Stimulated activated naive CD8-positive, alpha-beta T cell treated with anti-CD3 and anti-CD28 coated beads, Interleukin-15, amount 100 ng/mL, for 72 hours (primary cell): ENCODE measurements around the gene TAS2R10.

Experiments used
- ATAC-seq: fragments of 150-1000 bp; cut with Tn5 transposase; 2 replicates; pipeline ENCODE4 v1.10.0; 2021; ENCODE audit warnings: mild to moderate bottlenecking, moderate library complexity
- DNase-seq, 2 donors: peaks; one replicate each; pipeline ENCODE4 v3.0.0; 2021 to 2022
- H3K27ac Mint-ChIP-seq, 2 donors: one replicate each; pipeline ENCODE4 v1.8.0; 2022; ENCODE audit warnings: mild to moderate bottlenecking in 2 of 2, mixed read lengths in 2 of 2, moderate library complexity in 2 of 2
- H3K27me3 Mint-ChIP-seq: one replicate; pipeline ENCODE4 v1.8.0; 2022; ENCODE audit warnings: mixed read lengths
- H3K4me1 Mint-ChIP-seq: one replicate; pipeline ENCODE4 v1.8.0; 2022; ENCODE audit warnings: mild to moderate bottlenecking, mixed read lengths
- H3K4me3 Mint-ChIP-seq, 2 donors: one replicate each; pipeline ENCODE4 v1.8.0; 2022; ENCODE audit warnings: mild to moderate bottlenecking in 2 of 2, mixed read lengths in 2 of 2, moderate library complexity in 1 of 2
- H3K9me3 Mint-ChIP-seq, 2 donors: one replicate each; pipeline ENCODE4 v1.8.0; 2022; ENCODE audit warnings: mixed read lengths in 2 of 2

Gene TAS2R10, protein sequence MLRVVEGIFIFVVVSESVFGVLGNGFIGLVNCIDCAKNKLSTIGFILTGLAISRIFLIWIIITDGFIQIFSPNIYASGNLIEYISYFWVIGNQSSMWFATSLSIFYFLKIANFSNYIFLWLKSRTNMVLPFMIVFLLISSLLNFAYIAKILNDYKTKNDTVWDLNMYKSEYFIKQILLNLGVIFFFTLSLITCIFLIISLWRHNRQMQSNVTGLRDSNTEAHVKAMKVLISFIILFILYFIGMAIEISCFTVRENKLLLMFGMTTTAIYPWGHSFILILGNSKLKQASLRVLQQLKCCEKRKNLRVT

DNA sequence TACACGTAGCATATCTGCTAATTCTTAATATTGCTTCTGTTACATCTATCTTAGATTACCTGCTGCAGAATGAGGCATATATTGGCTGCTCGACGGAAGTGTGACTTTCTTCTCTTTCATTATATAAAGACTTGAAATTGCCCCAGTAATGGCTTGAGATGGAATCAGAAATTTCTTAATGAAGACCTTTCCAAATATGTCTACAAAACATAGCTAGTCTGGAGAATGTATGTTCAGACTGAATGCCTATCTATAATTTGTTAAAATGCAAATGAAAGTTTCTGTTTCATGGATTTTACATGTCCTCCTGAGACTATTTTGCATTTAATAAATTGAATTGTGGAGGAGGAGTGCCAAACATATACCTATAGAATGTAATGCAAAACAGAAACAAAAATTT is at the start of gene TAS2R10:
Gene TAS2R10 (minus strand): TSS at position 101 of the 400 bp plus-strand sequence. CDS start 89 bp downstream, at position 12.
- ATAC-seq (no peak), DNase-seq (no peak)
- no peak within 1 kb of the TSS for H3K4me3 Mint-ChIP-seq
- H3K4me1 Mint-ChIP-seq: no peaks in the 10 kb centered on the region
- H3K27ac Mint-ChIP-seq: no peak within 1 kb of the TSS
- H3K27me3 Mint-ChIP-seq: no peaks in the 10 kb centered on the region
- no peaks in the 10 kb centered on the region for H3K9me3 Mint-ChIP-seq

DNA sequence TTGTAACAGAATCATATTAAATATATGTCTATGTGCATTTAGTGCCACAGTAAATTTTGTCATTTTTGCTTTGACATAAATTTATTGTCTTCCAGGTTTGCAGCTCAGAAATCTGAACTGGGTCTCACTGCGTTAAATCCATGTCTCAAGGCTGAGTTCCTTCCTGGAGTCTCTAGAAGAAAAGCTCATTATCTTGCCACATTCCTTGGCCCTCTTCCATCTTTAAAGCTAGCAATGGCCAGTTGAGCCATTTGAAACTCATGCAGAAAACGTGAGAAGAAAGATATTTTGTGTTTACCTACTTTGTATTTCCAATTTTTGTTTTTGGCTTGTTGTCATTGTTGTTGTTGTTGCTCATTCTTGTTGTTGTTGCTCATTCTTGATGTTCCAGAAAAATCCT is 47.2 kb upstream of the TAS2R10 start:
- Mint-ChIP-seq H3K4me1 (no peaks in the 10 kb centered on the region), H3K4me3 (no peak overlapping the region), H3K27me3 (no peaks in the 10 kb centered on the region), H3K9me3 (peaks cover 6 to 48% of the 10 kb centered on the region in 2 donors), H3K27ac (no peak overlapping the region)
- DNase-seq: no peak
- no peak for ATAC-seq

DNA sequence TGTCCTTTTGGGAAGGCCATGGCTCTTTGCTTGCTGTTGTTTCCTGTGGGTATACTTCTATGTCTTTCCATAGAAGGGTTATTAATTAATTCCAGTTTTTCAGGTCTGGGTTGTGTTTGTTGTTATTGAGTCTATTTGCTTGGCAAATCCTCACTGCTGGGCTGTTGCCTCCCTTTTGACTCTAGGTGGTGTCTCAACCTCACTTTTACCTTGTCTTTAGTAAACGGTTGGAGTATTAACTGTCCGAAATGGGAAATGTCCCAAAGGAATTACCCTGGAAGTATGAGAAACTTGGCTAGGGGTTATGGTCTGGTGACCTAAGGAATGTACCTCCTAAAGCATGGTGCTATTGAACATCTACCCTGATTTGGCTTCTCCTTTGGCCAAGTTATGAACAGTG is 41.2 kb upstream of the TAS2R10 start:
- no peak for ATAC-seq
- Mint-ChIP-seq H3K27me3 (no peaks in the 10 kb centered on the region), H3K4me1 (no peaks in the 10 kb centered on the region)

DNA sequence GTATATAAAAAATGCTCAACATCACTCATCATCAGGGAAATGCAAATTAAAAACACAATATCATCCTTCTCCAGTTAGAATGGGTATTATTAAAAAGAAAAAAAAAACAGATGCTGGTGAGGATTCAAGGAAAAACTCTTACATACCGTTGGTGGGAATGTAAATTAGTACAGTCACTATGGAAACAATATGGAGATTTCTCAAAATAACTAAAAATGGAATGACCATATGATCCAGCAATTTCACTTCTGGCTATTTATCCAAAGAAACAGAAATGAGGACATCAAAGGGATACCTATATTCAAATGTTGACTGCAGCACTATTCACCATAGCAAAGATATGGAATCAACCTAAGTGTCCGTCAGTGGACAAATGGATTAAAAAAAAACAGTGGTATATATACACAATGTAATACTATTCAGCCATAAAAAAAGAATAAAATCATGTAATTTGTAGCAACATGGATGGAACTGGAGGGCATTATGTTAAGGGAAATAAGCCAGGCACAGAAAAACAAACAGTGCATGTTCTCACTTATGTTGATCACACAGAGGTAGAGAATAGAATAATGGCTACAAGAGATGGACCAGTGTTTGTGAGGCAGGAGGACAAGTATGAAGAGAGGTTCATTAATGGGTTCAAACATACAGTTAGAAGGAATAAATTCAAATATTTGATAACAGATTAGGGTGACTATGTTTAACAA is 37.5 kb upstream of the TAS2R10 start:
- H3K4me3 Mint-ChIP-seq: no peak overlapping the region
- H3K27me3 Mint-ChIP-seq: no peaks in the 10 kb centered on the region
- H3K9me3 Mint-ChIP-seq: peaks cover 15 to 72% of the 10 kb centered on the region in 2 donors
- H3K27ac Mint-ChIP-seq: no peak overlapping the region
- ATAC-seq (no peak), DNase-seq (no peak)
- no peaks in the 10 kb centered on the region for H3K4me1 Mint-ChIP-seq

More for the DNA sequence above, 41.2 kb upstream of the TAS2R10 start:
- H3K4me3 Mint-ChIP-seq: no peak overlapping the region
- H3K27ac Mint-ChIP-seq: no peak overlapping the region
- H3K9me3 Mint-ChIP-seq: peaks cover 6 to 52% of the 10 kb centered on the region in 2 donors
- DNase-seq: no peak

DNA sequence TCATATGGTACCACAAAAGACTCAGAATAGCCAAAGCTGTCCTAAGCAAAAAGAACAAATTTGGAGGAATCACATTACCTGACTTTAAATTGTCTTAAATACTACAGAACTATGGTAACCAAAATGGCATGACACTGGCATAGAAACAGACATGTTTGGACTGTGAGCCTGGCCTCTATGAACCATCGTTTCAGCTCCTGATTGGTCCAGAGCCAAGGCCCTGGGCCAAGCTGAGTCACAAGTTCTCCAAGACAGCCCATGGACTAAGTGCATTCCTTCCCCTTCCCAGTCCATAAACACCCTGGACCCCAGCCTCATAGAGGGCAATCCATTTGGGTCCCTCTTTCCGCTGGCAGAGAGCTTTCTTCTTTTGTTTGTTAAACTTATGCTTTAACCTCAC is 35.2 kb upstream of the TAS2R10 start:
- Mint-ChIP-seq H3K9me3 (peaks cover 24 to 75% of the 10 kb centered on the region in 2 donors), H3K4me1 (no peaks in the 10 kb centered on the region), H3K27ac (no peak overlapping the region), H3K4me3 (no peak overlapping the region), H3K27me3 (no peaks in the 10 kb centered on the region)
- DNase-seq (no peak), ATAC-seq (no peak)

DNA sequence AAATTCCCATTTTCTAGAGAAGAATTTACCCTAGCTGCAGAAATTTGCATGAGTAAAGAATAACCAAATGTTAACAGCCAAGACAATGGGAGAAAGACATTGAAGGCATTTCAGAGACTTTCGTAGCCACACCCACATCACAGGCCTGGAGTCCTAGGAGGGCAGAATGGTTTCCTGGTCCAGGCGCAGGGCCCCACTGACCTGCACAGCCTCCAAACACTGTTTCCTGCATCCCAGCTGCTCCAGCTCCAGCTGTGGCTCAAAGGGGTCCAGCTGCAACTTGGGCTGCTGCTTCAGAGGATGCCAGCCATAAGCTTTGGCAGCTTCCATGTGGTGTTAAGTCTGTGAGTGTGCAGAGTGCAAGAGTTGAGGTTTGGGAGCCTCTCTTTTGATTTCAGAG is 29.6 kb upstream of the TAS2R10 start:
- H3K27ac Mint-ChIP-seq: no peak overlapping the region
- H3K9me3 Mint-ChIP-seq: peaks cover 27 to 54% of the 10 kb centered on the region in 2 donors
- H3K4me3 Mint-ChIP-seq: no peak overlapping the region
- no peaks in the 10 kb centered on the region for H3K27me3 Mint-ChIP-seq
- ATAC-seq (no peak), DNase-seq (no peak)
- peaks cover 28% of the 10 kb centered on the region for H3K4me1 Mint-ChIP-seq

DNA sequence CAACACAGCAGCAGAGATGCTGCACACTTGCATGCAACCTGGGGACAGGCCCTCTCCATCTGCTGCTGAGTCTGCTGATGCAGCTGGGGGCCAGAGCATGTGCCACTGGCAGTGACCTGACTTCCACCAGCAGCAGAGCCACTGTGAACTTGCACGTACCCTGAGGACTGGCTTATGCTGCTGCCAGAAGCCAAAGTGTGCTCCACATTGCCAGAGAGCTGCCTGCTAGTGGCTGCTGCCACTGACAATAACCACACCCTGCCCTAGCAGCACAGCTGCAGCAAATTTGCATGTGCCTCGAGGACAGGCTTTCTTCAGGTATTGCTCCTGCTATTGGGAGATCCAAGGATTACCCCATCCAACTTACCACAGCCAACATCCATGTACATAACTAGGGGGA is 27.6 kb upstream of the TAS2R10 start:
- Mint-ChIP-seq H3K9me3 (peaks cover 21 to 34% of the 10 kb centered on the region in 2 donors), H3K27me3 (no peaks in the 10 kb centered on the region), H3K4me3 (no peak overlapping the region), H3K4me1 (peaks cover 43% of the 10 kb centered on the region), H3K27ac (no peak overlapping the region)
- ATAC-seq: no peak
- no peak for DNase-seq

DNA sequence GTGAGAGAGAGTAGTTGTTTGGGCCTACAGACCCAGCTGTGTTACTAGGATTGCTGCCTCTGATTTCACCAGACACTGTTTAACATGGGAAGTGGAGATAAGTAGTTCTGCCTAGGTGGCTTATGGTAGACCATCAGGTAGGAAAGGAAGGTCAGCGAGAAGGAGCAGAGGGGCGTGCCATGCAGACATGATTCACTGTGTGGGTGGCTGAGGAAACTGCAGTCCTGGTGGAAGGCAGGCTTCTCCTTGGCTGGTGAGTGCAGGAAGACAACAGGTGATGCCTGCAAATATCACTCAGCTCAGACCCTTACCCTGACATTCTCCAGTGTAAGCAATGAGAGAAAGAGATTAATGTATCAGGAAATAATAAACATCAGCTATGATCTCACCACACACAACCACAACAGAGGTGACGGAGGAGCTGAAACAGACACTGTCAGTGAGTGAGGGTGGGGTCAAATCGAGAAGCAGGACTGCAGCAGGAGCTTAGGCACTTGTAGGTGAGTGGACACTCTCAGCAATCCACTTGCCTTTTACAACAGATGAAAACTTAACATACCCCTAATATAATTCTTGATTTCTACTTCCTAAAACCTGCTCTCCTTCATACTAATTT is 25.2 kb upstream of the TAS2R10 start:
- no peak for DNase-seq
- Mint-ChIP-seq H3K27ac (peak overlapping the region in 1 of 2 donors; percentile 34), H3K4me3 (no peak overlapping the region), H3K4me1 (peaks cover 43% of the 10 kb centered on the region), H3K27me3 (no peaks in the 10 kb centered on the region), H3K9me3 (peaks cover 10 to 12% of the 10 kb centered on the region in 2 donors)
- ATAC-seq: peak; percentile 23

DNA sequence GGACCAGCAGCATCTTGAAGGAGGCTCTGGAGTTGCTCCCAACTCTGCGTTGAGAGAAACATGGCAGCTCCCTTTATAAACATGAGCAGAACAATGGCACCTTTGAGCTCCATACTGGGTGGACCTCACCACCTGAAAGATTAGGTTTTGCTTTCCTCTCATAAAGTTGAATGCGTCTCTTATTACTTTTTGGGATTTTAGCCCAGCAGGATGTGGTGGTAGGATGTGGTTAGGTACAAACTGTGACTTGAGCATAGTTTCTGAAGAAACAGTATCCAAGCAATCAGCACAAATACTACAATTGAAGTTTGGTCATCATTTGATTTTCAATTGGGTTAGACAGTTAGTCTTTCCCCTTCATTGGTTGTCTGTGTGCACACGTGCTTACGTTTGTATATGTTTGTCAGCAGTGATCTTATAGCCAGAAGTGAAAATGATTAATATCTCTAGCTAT is 23.3 kb upstream of the TAS2R10 start, which contains the start of gene PRR4:
Gene PRR4 (minus strand): TSS at position 51 of the 454 bp plus-strand sequence. CDS start 38 bp downstream, at position 13.
- peaks cover 0 to under 1% of the 10 kb centered on the region in 2 donors for H3K9me3 Mint-ChIP-seq
- ATAC-seq (peak; percentile 90), DNase-seq (peak in 1 of 2 donors; percentile 22)
- no peaks in the 10 kb centered on the region for H3K27me3 Mint-ChIP-seq
- peaks cover 43% of the 10 kb centered on the region for H3K4me1 Mint-ChIP-seq
- H3K4me3 Mint-ChIP-seq: no peak within 1 kb of the TSS
- H3K27ac Mint-ChIP-seq: peak within 1 kb of the TSS in 1 of 2 donors; percentile 69

DNA sequence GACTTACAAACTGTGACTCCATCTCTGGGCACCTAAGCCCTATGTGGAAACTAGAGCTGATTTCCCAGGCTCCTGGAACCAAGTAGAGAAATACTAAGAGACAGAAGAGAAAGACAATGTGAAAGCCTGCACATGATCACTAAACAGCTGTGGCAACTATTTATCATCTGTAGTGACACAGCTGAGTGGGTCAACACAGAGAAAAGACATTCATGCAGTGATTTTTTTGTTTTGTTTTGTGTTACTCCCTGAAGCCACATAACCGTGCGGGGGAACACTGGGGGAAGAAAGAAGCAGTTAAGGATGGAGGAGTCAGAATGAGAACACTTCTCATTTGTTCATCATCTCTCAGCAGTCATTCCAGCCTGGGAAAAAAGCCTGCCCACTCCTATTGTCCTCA is 21.6 kb upstream of the TAS2R10 start:
- H3K4me3 Mint-ChIP-seq: no peak overlapping the region
- H3K27me3 Mint-ChIP-seq: no peaks in the 10 kb centered on the region
- H3K27ac Mint-ChIP-seq: peak overlapping the region in 1 of 2 donors; percentile 3
- DNase-seq (no peak), ATAC-seq (no peak)
- no peaks in the 10 kb centered on the region for H3K9me3 Mint-ChIP-seq
- peaks cover 35% of the 10 kb centered on the region for H3K4me1 Mint-ChIP-seq

DNA sequence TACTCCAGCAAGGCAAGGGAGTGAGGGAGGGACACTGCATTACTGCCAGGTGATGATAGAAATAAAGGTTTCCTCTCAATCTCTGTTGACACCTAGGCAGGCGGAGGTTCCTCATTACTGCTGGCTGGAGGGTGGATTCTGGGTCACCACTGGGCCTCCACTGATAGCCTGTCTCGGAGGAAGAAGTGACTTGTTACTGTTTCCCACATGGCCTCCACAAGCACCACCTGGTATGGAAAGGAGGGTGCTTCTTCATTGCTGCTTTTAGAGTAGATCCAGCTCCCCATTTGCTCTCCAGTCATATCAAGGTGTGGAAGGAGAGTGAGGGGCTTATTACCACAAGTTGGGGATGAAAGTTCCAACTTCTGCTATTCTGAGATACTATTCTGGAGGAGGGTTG is 16.7 kb upstream of the TAS2R10 start:
- DNase-seq (no peak), ATAC-seq (no peak)
- Mint-ChIP-seq H3K4me3 (no peak overlapping the region), H3K27me3 (no peaks in the 10 kb centered on the region), H3K9me3 (peaks cover 0 to 4% of the 10 kb centered on the region in 2 donors), H3K4me1 (no peaks in the 10 kb centered on the region), H3K27ac (no peak overlapping the region)

DNA sequence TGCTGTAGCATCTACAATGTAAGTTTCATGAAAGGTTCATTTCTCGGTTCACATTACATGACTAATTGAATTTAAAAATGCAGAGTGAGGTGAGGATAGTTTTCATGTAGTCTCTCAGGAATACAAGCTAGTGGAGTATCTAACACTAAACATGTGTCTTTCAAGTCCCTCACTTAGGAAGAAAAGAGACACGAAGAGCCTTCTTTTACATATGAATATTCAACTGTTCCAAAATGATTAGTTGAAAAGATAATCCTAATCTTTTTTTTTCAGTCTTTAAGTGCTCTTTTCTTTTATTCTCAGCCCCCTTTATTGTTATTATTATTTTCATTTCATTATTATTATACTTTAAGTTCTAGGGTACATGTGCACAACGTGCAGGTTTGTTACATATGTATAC is 12.3 kb upstream of the TAS2R10 start:
- Mint-ChIP-seq H3K4me1 (no peaks in the 10 kb centered on the region), H3K27me3 (no peaks in the 10 kb centered on the region), H3K27ac (no peak overlapping the region), H3K9me3 (peaks cover 0 to 4% of the 10 kb centered on the region in 2 donors), H3K4me3 (no peak overlapping the region)
- DNase-seq (no peak), ATAC-seq (no peak)

DNA sequence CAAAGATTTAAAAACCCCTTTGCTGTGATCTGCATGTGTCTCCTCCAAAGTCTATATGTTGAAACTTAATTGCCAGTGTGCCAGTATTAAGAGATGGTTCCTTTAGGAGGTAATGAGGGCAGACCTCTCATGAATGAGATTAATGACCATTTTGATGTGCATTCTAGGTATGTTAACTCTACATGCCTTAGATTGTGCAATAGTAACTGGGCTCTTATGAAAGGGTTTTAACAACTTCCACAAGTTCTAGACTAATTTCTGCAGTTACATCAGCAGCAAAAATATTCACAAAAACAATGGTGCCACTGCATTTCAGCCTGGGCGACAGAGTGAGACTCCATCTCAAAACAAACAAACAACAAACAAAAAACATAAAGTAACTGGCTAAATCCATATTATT is 3.8 kb upstream of the TAS2R10 start:
- ATAC-seq (no peak), DNase-seq (no peak)
- Mint-ChIP-seq H3K4me3 (no peak overlapping the region), H3K27ac (no peak overlapping the region), H3K9me3 (no peaks in the 10 kb centered on the region), H3K4me1 (no peaks in the 10 kb centered on the region), H3K27me3 (no peaks in the 10 kb centered on the region)

DNA sequence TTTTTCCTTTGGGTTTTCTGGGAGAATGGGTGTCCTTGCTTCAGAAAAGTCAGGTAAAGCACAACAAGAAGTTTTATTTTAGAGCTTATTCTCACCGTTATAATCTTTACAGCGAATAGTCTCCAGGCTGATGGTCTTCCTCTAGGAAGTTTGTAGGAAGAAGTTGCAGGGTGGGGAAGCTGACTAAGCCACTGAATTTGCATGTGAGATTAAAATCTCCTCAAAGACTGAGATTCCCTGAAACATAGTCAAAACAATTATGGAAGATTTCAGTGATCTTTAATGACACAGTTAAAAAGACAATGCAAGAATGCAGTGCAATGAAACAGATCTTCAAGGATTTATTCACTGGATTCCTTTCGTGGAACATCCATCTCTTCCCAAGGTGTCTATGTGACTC is 1.2 kb downstream of the TAS2R10 start:
- ATAC-seq: no peak
- no peak for DNase-seq
- H3K4me1 Mint-ChIP-seq: no peaks in the 10 kb centered on the region
- H3K27me3 Mint-ChIP-seq: no peaks in the 10 kb centered on the region
- H3K9me3 Mint-ChIP-seq: no peaks in the 10 kb centered on the region
- H3K4me3 Mint-ChIP-seq: no peak overlapping the region
- no peak overlapping the region for H3K27ac Mint-ChIP-seq

DNA sequence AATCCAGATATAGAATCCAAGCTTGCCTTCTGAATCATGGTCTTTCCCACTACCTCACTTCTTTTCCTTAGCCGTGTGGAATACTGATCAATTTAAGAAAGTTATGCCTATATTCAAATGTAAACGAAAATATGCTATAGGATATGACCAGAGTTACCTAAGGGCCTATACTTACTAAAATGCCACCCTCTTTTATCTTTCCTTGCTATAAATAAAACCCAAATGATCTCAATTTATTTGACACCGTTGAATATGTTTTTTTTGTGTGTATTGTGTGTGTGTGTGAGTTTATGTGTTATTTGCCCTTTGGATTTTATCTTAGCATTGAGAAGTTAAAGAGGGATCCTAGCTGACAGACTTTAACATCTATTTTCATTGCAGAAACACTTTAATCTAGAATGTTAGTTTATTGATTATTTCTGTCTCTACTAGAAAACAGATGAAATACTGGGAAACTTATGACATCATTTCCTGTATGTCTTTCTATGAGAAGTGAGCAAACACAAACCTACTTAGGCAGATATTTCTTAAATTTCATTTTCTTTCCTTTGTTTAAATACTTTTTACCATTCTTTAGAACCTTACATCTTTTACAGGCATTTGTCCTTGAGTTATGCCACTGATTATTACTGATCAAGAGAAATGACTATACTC is 14.1 kb downstream of the TAS2R10 start:
- H3K27ac Mint-ChIP-seq: no peak overlapping the region
- ATAC-seq (no peak), DNase-seq (no peak)
- H3K4me1 Mint-ChIP-seq: no peaks in the 10 kb centered on the region
- H3K27me3 Mint-ChIP-seq: peaks cover 27% of the 10 kb centered on the region
- H3K4me3 Mint-ChIP-seq: no peak overlapping the region
- H3K9me3 Mint-ChIP-seq: no peaks in the 10 kb centered on the region
